Stimulated activated CD8-positive, alpha-beta memory T cell treated with anti-CD3 and anti-CD28 coated beads, Interleukin-7, amount 100 ng/mL, for 24 hours (primary cell): ENCODE data around the gene THSD4.
"Not testable (repeated sequence)": the region's sequence is repeated elsewhere in the genome, so short reads cannot be mapped to it uniquely, and the experiment has no call there.

ENCODE experiments used
- DNase-seq: peaks from one replicate; pipeline ENCODE4 v3.0.0-alpha.2; 2020; ENCODE audit warnings: low read depth

THSD4 gene

DNA sequence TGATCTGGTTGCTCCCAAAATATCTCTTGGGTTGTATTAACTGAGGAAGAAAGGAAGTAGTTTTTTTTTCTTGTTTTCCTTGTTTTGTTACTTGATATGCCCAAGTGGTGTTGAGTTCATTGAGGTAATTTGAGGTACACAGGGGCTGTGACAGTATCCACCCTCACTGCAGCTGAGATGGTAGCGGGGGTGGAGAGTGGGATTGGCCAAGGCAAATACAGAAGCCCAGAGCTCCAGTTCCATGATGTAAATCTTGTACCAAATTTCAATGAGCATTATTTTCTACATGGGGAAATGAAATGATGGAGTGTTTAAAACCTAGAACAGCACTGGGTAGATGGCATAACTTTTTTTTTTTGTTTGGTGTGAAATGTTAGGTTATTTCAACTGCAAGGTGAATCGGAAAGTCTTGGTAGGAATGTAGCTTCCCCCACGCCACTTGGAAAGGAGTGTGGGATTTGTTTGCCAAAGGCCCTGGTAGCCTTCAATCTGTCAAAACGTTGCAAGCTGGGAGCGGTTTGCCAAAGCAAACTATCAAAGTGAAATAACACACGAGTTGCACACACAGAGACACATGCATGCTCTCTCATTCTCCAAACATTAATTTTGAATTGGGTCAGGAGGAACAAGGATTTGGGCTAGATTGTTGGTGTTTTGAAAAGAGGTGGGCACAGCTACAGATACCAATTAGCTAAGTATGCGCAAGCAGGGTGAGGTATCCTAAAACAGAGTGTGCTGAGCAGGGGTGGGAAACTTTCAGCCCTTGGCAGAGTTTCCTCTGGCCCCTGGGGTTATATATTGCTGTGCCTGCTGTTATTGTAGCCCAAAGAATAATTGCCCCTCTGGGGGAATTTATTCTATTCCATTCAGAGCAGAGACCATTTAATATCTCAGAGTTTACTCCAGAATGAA, 34.6 kb downstream of the THSD4 start:
- DNase-seq = no peak

GRCh38 chr15:71151081-71151480, 35.8 kb downstream of the THSD4 start:
- no peak for DNase-seq

GRCh38 chr15:71152542-71152941, 37.3 kb downstream of the THSD4 start:
- DNase-seq = no peak

GRCh38 chr15:71153823-71154524, 38.7 kb downstream of the THSD4 start:
- no peak for DNase-seq

DNA sequence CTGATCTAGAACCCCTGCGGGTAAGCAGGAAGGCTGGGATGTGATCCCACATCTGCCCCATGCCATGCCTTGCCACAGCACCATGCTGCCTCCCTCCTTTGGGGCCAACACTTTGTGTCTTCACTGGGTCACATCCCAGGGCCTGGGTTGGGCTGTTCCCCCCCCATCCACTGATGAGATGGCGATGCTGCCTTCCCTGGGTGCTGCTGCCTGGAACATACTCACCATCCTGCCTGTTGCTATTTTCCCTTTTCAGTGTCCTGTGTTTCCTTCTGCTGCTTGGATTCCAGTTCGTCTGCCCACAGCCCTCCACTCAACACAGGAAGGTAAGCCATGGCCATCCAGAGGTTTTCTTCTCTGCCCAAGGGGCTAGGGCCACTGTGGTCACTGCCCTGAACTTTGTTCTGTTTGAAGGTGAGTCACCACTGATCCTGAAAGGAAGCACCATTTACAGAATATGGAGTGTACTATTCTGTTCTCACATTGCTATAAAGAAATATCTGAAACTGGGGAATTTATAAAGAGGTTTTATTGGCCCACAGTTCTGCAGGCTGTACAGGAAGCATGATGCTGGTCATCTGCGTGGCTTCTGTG, 39.4 kb downstream of the THSD4 start:
- DNase-seq = no peak

GRCh38 chr15:71155534-71155933, 40.3 kb downstream of the THSD4 start:
- no peak for DNase-seq

- DNase-seq = no peak
These were observed 45.7 kb downstream of the THSD4 start for GRCh38 chr15:71160976-71161375.

DNA sequence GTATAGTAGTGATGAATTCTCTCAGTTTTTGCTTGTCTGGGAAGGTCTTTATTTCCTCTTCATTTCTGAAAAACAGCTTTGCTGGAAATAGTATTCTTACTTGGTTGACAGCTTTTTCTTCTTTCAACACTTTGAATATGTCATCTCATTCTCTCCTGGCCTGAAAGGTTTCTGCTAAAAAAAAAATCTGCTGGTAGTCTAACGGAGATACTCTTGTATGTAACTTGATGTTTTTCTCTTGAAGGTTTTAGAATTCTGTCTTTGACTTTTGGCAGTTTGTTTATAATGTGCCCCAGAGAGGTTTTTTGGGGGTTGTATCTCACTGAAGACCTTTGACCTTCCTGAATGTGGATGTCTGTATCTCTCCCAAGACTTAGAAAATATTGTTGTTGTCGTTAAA, 47.0 kb downstream of the THSD4 start:
- no peak for DNase-seq

- DNase-seq = not testable (repeated sequence)
These were observed 49.3 kb downstream of the THSD4 start for GRCh38 chr15:71164606-71165005.

GRCh38 chr15:71167445-71168165, 52.3 kb downstream of the THSD4 start:
- no peak for DNase-seq

GRCh38 chr15:71168166-71168834, 53.0 kb downstream of the THSD4 start:
- DNase-seq = no peak

GRCh38 chr15:71170163-71170562, 54.9 kb downstream of the THSD4 start:
- DNase-seq = no peak

DNA sequence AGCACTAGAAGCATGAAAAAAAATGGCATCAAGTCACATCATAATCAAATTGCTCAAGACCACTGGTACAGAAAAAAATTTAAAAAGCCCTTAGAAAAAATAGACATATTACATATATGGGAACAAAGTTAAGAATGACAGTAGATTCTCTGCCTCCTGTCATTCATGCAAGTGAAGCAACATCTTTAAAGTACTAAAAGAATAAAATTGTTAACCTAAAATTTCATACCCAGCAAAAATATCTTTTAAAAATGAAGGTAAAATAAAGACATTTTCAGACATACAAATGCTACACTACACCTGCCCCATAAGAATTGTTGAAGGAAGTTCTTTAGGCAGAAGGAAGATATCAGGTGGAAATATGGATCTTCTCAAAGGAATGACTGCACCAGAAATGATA, 55.9 kb downstream of the THSD4 start:
- no peak for DNase-seq

DNA sequence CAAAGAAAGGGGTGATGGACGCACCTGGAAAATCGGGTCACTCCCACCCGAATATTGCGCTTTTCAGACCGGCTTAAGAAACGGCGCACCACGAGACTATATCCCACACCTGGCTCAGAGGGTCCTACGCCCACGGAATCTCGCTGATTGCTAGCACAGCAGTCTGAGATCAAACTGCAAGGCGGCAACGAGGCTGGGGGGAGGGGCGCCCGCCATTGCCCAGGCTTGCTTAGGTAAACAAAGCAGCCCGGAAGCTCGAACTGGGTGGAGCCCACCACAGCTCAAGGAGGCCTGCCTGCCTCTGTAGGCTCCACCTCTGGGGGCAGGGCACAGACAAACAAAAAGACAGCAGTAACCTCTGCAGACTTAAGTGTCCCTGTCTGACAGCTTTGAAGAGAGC, 59.1 kb downstream of the THSD4 start:
- DNase-seq = not testable (repeated sequence)

- DNase-seq = no peak
These were observed 65.9 kb downstream of the THSD4 start for GRCh38 chr15:71180986-71181853.

- no peak for DNase-seq
These were observed 67.3 kb downstream of the THSD4 start for GRCh38 chr15:71182522-71182921.

DNA sequence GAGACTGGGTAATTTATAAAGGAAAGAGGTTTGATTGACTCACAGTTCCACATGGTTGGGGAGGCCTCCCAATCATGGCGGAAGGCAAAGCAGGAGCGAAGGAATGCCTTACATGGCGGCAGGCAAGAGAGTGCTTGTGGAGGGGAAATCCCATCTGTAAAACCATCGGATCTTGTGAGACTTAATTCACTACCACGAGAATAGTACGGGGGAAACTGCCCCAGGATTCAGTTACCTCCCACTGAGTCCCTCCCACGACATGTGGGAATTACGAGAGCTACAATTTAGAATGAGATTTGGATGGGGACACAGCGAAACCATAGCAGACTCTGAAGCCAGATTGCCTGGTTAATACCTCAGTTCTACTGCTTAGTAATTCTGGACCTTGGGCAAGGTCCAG, 67.8 kb downstream of the THSD4 start:
- no peak for DNase-seq

GRCh38 chr15:71185706-71186105, 70.4 kb downstream of the THSD4 start:
- DNase-seq = no peak

DNA sequence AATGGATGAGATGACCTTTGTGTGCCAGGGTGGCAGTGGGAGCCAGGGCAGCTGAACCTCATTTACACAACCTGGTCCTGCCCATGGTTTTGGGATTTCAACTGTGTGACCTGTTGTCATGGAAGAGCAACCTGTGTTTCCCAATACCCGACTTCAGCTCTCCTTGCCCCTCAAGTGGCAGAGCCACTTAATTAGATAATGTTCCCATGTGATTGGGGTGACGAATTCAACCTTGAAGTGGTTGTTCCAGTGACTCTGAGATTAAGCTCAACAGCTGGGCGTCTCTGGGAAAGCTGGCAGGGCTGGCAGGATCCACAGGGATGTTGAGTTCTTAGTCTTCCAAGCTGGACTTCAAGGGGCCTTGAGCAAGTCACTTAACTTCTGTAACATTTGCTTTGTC, 71.0 kb downstream of the THSD4 start:
- no peak for DNase-seq

DNA sequence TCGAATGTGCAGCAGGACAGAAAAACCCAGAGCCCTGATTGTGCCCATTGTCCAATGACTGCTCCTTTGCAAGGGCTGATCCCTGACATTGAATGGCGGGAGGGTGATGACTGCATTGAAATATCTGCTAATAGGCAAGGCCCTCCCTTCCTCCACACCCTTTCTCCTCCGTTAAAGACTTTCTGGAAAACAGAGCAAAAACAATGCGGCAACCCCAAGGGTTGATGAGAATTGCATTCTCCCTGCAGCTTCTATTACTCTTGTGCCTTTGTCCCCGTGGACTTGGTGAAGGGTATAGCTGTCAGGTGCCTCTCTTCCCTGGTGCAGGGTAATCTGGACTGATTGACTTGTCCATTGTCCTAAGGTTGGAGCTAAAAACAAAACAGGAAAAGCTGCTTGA, 71.8 kb downstream of the THSD4 start:
- DNase-seq = no peak

- DNase-seq = no peak
These were observed 72.3 kb downstream of the THSD4 start for GRCh38 chr15:71187526-71187925.
